HUES64 (cell line): ENCODE measurements around the gene VEPH1.

Experiments used
- H3K27ac ChIP-seq: 2 replicates; pipeline ENCODE4 v1.7.0; 2013; ENCODE audit warnings: low read depth, low read length, inconsistent platforms
- H3K27me3 ChIP-seq: 2 replicates; pipeline ENCODE4 v1.6.1; 2013; ENCODE audit warnings: mild to moderate bottlenecking, low read length; ENCODE audit not compliant: insufficient read depth
- H3K36me3 ChIP-seq: 2 replicates; pipeline ENCODE4 v1.6.1; 2013; ENCODE audit warnings: mild to moderate bottlenecking, low read length; ENCODE audit not compliant: insufficient read depth
- H3K4me1 ChIP-seq: 2 replicates; pipeline ENCODE4 v1.6.1; 2013; ENCODE audit warnings: mild to moderate bottlenecking, low read length, moderate library complexity; ENCODE audit not compliant: insufficient read depth
- H3K4me3 ChIP-seq: 2 replicates; pipeline ENCODE4 v1.5.1; 2013; ENCODE audit warnings: mild to moderate bottlenecking, low read length, moderate library complexity
- H3K9ac ChIP-seq: 2 replicates; pipeline ENCODE4 v1.6.1; 2013; ENCODE audit warnings: mild to moderate bottlenecking, low read depth, low read length
- H3K9me3 ChIP-seq: 2 replicates; pipeline ENCODE4 v1.6.1; 2013; ENCODE audit warnings: low read depth, low read length; ENCODE audit not compliant: insufficient read depth
- WGBS: fragments of 150-250, 120-280 bp; methylation state at CpG from one replicate; pipeline ENCODE4 v1.1.7; 2013; ENCODE audit warnings: missing lambda C conversion rate; 5-methylcytosine and 5-hydroxymethylcytosine counted together

VEPH1 gene

DNA sequence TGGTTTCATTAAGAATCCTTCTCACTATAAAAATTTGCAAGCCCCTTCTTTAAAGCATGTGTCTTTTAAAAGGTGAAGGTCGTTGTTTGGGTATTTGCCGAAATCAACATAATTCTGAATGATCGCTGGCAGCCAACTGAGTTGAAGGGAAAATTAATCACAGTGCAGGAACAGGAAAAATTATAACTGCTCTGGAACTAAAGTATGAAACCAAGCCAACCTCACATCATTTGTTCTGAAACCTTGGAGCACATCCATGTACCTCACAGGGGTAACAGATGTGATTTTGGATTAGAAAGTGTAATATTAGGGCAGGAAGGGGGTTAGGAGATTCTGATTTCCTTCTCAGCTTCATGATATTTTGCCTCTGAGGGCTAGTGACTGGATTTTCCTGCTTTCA is 118.7 kb downstream of the VEPH1 start:
- no peaks in the 10 kb centered on the region for H3K36me3 ChIP-seq
- H3K9ac ChIP-seq: no peak overlapping the region
- 91% methylated on average over 3 of the region's 3 CpGs for WGBS
- peaks cover 7% of the 10 kb centered on the region; the same call in 1 of the 2 replicates for H3K4me1 ChIP-seq
- no peaks in the 10 kb centered on the region for H3K9me3 ChIP-seq
- no peak overlapping the region for H3K4me3 ChIP-seq
- no peak overlapping the region for H3K27ac ChIP-seq
- H3K27me3 ChIP-seq: no peaks in the 10 kb centered on the region

GRCh38 chr3:157384031-157384430 is 119.2 kb downstream of the VEPH1 start:
- Histone ChIP-seq H3K9ac (no peak overlapping the region), H3K4me1 (peaks cover 7% of the 10 kb centered on the region; the same call in 1 of the 2 replicates), H3K36me3 (no peaks in the 10 kb centered on the region), H3K4me3 (no peak overlapping the region), H3K9me3 (no peaks in the 10 kb centered on the region), H3K27me3 (no peaks in the 10 kb centered on the region), H3K27ac (no peak overlapping the region)
- 90% methylated on average over 1 of the region's 2 CpGs for WGBS

GRCh38 chr3:157381606-157382005 is 121.6 kb downstream of the VEPH1 start:
- Histone ChIP-seq H3K27me3 (no peaks in the 10 kb centered on the region), H3K9me3 (no peaks in the 10 kb centered on the region), H3K4me3 (no peak overlapping the region), H3K36me3 (no peaks in the 10 kb centered on the region), H3K9ac (no peak overlapping the region), H3K27ac (no peak overlapping the region), H3K4me1 (peaks cover 13% of the 10 kb centered on the region; the same call in 1 of the 2 replicates)
- WGBS: 96% methylated on average over 4 of the region's 4 CpGs

- Histone ChIP-seq H3K27ac (no peak overlapping the region), H3K4me3 (no peak overlapping the region), H3K9me3 (no peaks in the 10 kb centered on the region), H3K9ac (no peak overlapping the region), H3K36me3 (no peaks in the 10 kb centered on the region), H3K4me1 (peaks cover 17% of the 10 kb centered on the region; the same call in 1 of the 2 replicates), H3K27me3 (no peaks in the 10 kb centered on the region)
- WGBS: 86% methylated on average over 1 of the region's 1 CpG
Measured at GRCh38 chr3:157379525-157380140, 123.6 kb downstream of the VEPH1 start.

GRCh38 chr3:157376603-157377300 is 126.5 kb downstream of the VEPH1 start:
- Histone ChIP-seq H3K4me1 (peaks cover 10% of the 10 kb centered on the region; the same call in 1 of the 2 replicates), H3K27me3 (no peaks in the 10 kb centered on the region), H3K4me3 (no peak overlapping the region), H3K9me3 (no peaks in the 10 kb centered on the region), H3K36me3 (no peaks in the 10 kb centered on the region), H3K27ac (no peak overlapping the region), H3K9ac (no peak overlapping the region)
- 86% methylated on average over 4 of the region's 5 CpGs for WGBS

DNA sequence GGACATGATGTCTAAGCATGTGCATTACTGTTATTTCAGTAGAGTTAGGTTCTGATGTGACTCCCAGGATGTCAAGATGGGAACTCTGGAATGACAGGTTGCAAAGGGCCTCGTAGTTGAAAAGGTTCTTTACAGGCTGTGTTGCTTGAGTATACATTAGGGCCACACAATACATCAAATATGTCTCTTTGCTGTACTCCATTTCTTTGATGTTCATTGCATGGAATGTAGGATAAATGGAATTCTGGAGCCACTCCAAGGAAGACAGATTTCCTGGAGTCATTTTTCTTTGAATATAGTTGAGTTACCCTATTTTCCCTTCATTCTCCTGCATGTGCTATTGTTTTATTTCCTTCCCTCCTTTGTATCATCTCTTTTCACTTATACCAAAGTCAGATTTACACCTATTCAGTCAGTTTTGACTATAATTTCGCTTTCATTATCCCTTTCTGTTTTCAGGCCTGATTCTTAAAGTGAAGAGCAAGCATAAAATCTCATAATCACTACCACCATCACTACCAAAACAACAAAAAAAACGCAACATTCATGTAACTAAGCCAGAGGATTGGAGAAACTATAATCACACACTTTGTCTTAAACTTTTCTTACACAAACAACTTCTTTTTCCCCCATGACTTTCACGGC is 127.8 kb downstream of the VEPH1 start:
- H3K4me3 ChIP-seq: no peak overlapping the region
- H3K9me3 ChIP-seq: no peaks in the 10 kb centered on the region
- 87% methylated on average over 4 of the region's 4 CpGs for WGBS
- peaks cover 10% of the 10 kb centered on the region; the same call in 1 of the 2 replicates for H3K4me1 ChIP-seq
- no peaks in the 10 kb centered on the region for H3K36me3 ChIP-seq
- no peaks in the 10 kb centered on the region for H3K27me3 ChIP-seq
- H3K27ac ChIP-seq: no peak overlapping the region
- H3K9ac ChIP-seq: no peak overlapping the region

DNA sequence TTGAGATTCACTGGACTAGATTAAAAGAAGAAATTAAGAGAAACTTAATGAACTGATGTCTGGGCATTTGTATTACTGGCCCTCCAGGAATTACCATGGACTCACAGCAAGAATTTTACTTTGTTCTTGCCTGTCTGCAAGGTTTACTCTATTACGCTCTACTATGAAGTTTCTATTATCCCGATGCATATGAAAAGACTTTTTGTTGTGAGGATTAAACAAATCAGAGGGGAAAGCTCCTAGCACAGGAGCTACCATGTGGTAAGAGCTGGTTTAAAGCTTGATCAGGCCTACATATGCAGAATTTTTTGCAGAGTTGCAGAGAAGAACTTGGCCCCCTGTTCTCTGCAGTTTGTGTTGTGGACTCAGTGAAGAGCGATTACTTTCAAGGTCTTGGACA is 128.3 kb downstream of the VEPH1 start:
- H3K9ac ChIP-seq: no peak overlapping the region
- no peaks in the 10 kb centered on the region for H3K9me3 ChIP-seq
- 97% methylated on average over 3 of the region's 3 CpGs for WGBS
- H3K4me1 ChIP-seq: peaks cover 11% of the 10 kb centered on the region
- no peak overlapping the region for H3K4me3 ChIP-seq
- H3K27ac ChIP-seq: no peak overlapping the region
- H3K36me3 ChIP-seq: no peaks in the 10 kb centered on the region
- no peaks in the 10 kb centered on the region for H3K27me3 ChIP-seq

GRCh38 chr3:157373783-157374182 is 129.4 kb downstream of the VEPH1 start:
- H3K9me3 ChIP-seq: no peaks in the 10 kb centered on the region
- no peak overlapping the region for H3K4me3 ChIP-seq
- H3K9ac ChIP-seq: no peak overlapping the region
- peaks cover 15% of the 10 kb centered on the region for H3K4me1 ChIP-seq
- 93% methylated on average over 6 of the region's 6 CpGs for WGBS
- no peaks in the 10 kb centered on the region for H3K27me3 ChIP-seq
- H3K36me3 ChIP-seq: no peaks in the 10 kb centered on the region
- H3K27ac ChIP-seq: no peak overlapping the region

GRCh38 chr3:157370867-157371266 is 132.3 kb downstream of the VEPH1 start:
- Histone ChIP-seq H3K36me3 (no peaks in the 10 kb centered on the region), H3K27ac (no peak overlapping the region)

GRCh38 chr3:157369727-157370421 is 133.3 kb downstream of the VEPH1 start:
- H3K9ac ChIP-seq: no peak overlapping the region
- no peak overlapping the region for H3K4me3 ChIP-seq
- 83% methylated on average over 2 of the region's 4 CpGs for WGBS
- peaks cover 5% of the 10 kb centered on the region for H3K4me1 ChIP-seq
- H3K27ac ChIP-seq: no peak overlapping the region
- no peaks in the 10 kb centered on the region for H3K27me3 ChIP-seq
- no peaks in the 10 kb centered on the region for H3K36me3 ChIP-seq
- H3K9me3 ChIP-seq: no peaks in the 10 kb centered on the region

More at GRCh38 chr3:157370867-157371266, 132.3 kb downstream of the VEPH1 start:
- Histone ChIP-seq H3K27me3 (no peaks in the 10 kb centered on the region), H3K4me1 (peaks cover 9% of the 10 kb centered on the region), H3K9ac (no peak overlapping the region), H3K4me3 (no peak overlapping the region), H3K9me3 (no peaks in the 10 kb centered on the region)
- WGBS: 98% methylated on average over 2 of the region's 2 CpGs

GRCh38 chr3:157368171-157368570 is 135.0 kb downstream of the VEPH1 start:
- 89% methylated on average over 3 of the region's 3 CpGs for WGBS
- H3K9me3 ChIP-seq: no peaks in the 10 kb centered on the region
- H3K36me3 ChIP-seq: no peaks in the 10 kb centered on the region
- no peak overlapping the region for H3K9ac ChIP-seq
- H3K27ac ChIP-seq: no peak overlapping the region
- H3K4me1 ChIP-seq: peaks cover 5% of the 10 kb centered on the region; the same call in 1 of the 2 replicates
- no peak overlapping the region for H3K4me3 ChIP-seq
- H3K27me3 ChIP-seq: no peaks in the 10 kb centered on the region
